Activated CD4-positive, alpha-beta memory T cell treated with anti-CD3 and anti-CD28 coated beads for 36 hours (primary cell): ENCODE measurements around the gene RB1. TPM values are rescaled to one million over a fixed set of nuclear protein-coding genes. Genes with fewer than 3 reads are reported as not detected.
A peak's percentile ranks its signal among the peaks of the same experiment; 100 is the strongest.

Experiments used
- CTCF ChIA-PET: fragments of 350-600 bp; sonication (Branson Sonifier 250); formaldehyde crosslinking; loops from one replicate; lab custom pipeline; 2021; ENCODE audit warnings: antibody characterized with exemption, inconsistent platforms; lab: Charles Lee
- POLR2A ChIA-PET: fragments of 350-600 bp; sonication (Branson Sonifier 250); formaldehyde crosslinking; loops from one replicate; lab custom pipeline; 2021; ENCODE audit warnings: antibody characterized with exemption; lab: Charles Lee
- DNase-seq: peaks from one replicate; pipeline ENCODE4 v3.0.0-alpha.2; 2020
- H3K27ac Mint-ChIP-seq: one replicate; pipeline ENCODE4 v1.8.0; 2021; ENCODE audit warnings: mixed read lengths
- H3K27me3 Mint-ChIP-seq: one replicate; pipeline ENCODE4 v1.8.0; 2021; ENCODE audit warnings: mixed read lengths
- H3K36me3 Mint-ChIP-seq: one replicate; pipeline ENCODE4 v1.8.0; 2021; ENCODE audit warnings: mixed read lengths
- H3K4me1 Mint-ChIP-seq: one replicate; pipeline ENCODE4 v1.8.0; 2021; ENCODE audit warnings: low read depth, mixed read lengths
- H3K4me3 Mint-ChIP-seq: one replicate; pipeline ENCODE4 v1.8.0; 2021; ENCODE audit warnings: mild to moderate bottlenecking, mixed read lengths
- H3K9me3 Mint-ChIP-seq: one replicate; pipeline ENCODE4 v1.8.0; 2021; ENCODE audit warnings: mixed read lengths
- intact Hi-C: fragments of 100-400 bp; cut with micrococcal nuclease; formaldehyde crosslinking; loops from one replicate; pipeline ENCODE4 v1.15.1; 2023
- total RNA-seq, 2 experiments: library from RNA; stranded (reverse); gene quantifications; one replicate each; pipeline ENCODE4 v1.2.3, GENCODE V29; 2021

Gene RB1
- total RNA-seq, 2 experiments from 2014 or later = 26.5 to 28.8 TPM

DNA sequence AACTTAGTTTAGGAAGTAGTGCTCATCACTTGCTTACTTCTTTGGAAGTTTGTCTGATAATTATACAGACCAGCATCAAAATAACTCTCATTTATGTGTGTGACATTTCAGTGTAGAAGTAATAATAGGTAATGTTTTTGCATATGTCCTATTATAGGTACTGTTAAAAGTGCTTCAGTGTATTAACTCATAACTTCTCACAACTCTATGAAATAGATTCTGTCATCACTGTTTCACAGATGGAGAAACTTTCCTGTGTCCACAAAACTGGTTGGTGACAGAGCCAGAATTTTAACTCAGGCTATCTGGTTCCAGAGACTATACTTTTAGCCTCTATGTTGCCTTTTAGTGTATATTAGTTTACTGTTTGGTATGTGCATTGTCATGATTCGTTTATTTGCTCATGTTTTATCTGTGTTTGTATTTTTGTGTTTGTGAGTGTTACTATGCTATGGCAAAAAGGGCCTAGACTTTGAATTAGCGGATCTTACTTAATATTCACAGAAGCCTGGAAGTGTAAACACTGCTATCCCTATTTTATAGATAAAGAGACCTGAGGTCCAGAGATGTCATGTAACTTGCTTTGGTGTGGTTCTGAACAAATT, 96.6 kb downstream of the RB1 start:
- Mint-ChIP-seq H3K4me1 (peaks cover 59% of the 10 kb centered on the region), H3K36me3 (peaks cover 14% of the 10 kb centered on the region), H3K9me3 (peaks cover 19% of the 10 kb centered on the region), H3K27me3 (no peaks in the 10 kb centered on the region), H3K4me3 (no peak overlapping the region), H3K27ac (peak overlapping the region; percentile 16)
- DNase-seq = no peak
- POLR2A ChIA-PET = no interaction called here
- intact Hi-C loops = loop anchor here (5.0 to 10.0 kb wide), 6 partner anchors 163 to 492 kb away; partner anchors contain the start of gene NUDT15
- CTCF ChIA-PET = interaction anchor here (1.6 kb wide), 1 partner anchor 180 kb away, joined by 6 read pairs; no protein-coding TSS in a partner anchor

GRCh38 chr13:48400850-48401291, 97.3 kb downstream of the RB1 start:
- ChIA-PET POLR2A (interaction anchor here (1.2 kb wide), 1 partner anchor 12 kb away, joined by 4 read pairs; the partner anchor contains the start of gene LPAR6), CTCF (interaction anchor here (1.1 to 1.6 kb wide), 2 partner anchors 179 to 395 kb away, joined by 3 to 6 read pairs; no protein-coding TSS in a partner anchor)
- Mint-ChIP-seq H3K4me1 (peaks cover 66% of the 10 kb centered on the region), H3K36me3 (peaks cover 8% of the 10 kb centered on the region), H3K27ac (peak overlapping the region; percentile 11), H3K4me3 (no peak overlapping the region), H3K9me3 (peaks cover 14% of the 10 kb centered on the region), H3K27me3 (no peaks in the 10 kb centered on the region)
- intact Hi-C loops = loop anchor here (5.0 to 10.0 kb wide), 6 partner anchors 164 to 491 kb away; partner anchors contain the start of gene NUDT15
- no peak for DNase-seq

- Mint-ChIP-seq H3K4me3 (no peak overlapping the region), H3K4me1 (peaks cover 72% of the 10 kb centered on the region), H3K36me3 (peaks cover 3% of the 10 kb centered on the region), H3K27ac (no peak overlapping the region), H3K27me3 (no peaks in the 10 kb centered on the region), H3K9me3 (peaks cover 8% of the 10 kb centered on the region)
- POLR2A ChIA-PET = interaction anchor here (1.2 kb wide), 1 partner anchor 11 kb away, joined by 4 read pairs; the partner anchor contains the start of gene LPAR6
- no peak for DNase-seq
- intact Hi-C loops = loop anchor here (5.0 to 10.0 kb wide), 6 partner anchors 164 to 491 kb away; partner anchors contain the start of gene NUDT15
- CTCF ChIA-PET = interaction anchor here (1.1 to 1.6 kb wide), 2 partner anchors 179 to 395 kb away, joined by 3 to 6 read pairs; no protein-coding TSS in a partner anchor
Measured at GRCh38 chr13:48401480-48401879, 97.9 kb downstream of the RB1 start.

DNA sequence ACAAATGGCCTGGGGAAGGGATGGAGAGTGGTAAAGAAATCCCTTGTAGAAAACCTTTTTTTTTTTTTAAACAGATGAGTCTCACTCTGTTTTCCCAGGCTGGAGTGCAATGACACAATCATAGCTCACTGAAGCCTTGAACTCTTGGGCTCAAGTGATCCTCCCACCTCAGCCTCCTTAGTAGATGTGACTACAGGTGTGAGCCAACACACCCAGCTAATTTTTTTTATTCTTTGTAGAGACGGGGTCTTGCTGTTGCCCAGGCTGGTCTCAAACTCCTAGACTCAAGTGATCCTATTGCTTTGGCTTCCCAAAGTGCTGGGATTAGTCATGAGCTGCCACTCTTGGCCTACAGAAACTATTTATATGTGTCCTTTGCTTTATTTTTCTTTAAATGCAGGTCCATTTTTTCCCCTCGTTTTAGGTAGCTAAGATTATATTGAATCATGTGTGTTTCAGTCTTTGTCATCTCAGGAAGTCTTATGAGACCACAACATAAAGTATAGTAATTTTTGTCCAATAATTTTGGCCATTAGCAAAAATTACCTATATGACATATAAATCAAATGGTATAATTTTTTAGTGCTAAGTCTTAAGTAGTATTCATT, 98.9 kb downstream of the RB1 start:
- Mint-ChIP-seq H3K27me3 (no peaks in the 10 kb centered on the region), H3K4me1 (peaks cover 74% of the 10 kb centered on the region), H3K9me3 (no peaks in the 10 kb centered on the region), H3K36me3 (no peaks in the 10 kb centered on the region), H3K27ac (peak overlapping the region; percentile 56), H3K4me3 (no peak overlapping the region)
- ChIA-PET POLR2A (interaction anchor here (1.1 to 1.5 kb wide), 2 partner anchors 10 to 130 kb away, joined by 3 to 5 read pairs; partner anchors contain the start of gene RCBTB2), CTCF (interaction anchor here (1.2 kb wide), 1 partner anchor 364 kb away, joined by 4 read pairs; no protein-coding TSS in a partner anchor)
- peak; percentile 20 for DNase-seq
- intact Hi-C loops = loop anchor here (1.0 to 10.0 kb wide), 10 partner anchors 98 to 490 kb away; partner anchors contain the start of gene NUDT15

DNA sequence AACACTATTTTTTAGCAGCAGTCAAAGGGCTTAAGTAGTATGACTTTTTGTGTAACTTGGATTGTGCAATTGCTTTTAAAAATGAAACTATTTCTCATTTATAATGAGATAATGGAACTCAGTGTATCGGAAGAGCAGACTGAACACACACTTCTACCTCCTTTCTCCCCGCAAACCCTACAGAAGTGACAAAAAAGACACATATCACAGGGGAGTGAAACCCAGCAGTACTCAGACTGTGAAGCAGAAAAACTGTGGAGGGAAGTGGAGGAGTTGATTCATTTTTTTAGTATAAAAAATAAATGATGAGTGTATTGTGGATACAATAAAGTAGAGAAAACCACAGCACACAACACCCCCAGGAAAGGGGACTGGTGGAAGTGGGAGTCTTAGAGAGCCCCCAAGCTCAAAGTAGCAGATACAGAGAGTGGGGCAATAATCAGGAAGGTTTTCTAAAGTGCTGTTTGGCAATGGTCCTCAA, 99.6 kb downstream of the RB1 start:
- intact Hi-C loops = loop anchor here (1.0 to 10.0 kb wide), 12 partner anchors 8 to 489 kb away; partner anchors contain the start of gene NUDT15
- Mint-ChIP-seq H3K27ac (peak overlapping the region; percentile 77), H3K36me3 (no peaks in the 10 kb centered on the region), H3K4me3 (peak overlapping the region; percentile 40), H3K9me3 (no peaks in the 10 kb centered on the region), H3K4me1 (peaks cover 75% of the 10 kb centered on the region), H3K27me3 (no peaks in the 10 kb centered on the region)
- DNase-seq = peak; percentile 60
- CTCF ChIA-PET = interaction anchor here (1.2 kb wide), 1 partner anchor 365 kb away, joined by 4 read pairs; no protein-coding TSS in a partner anchor
- POLR2A ChIA-PET = interaction anchor here (1.5 kb wide), 1 partner anchor 9 kb away, joined by 5 read pairs; no protein-coding TSS in a partner anchor

GRCh38 chr13:48403913-48404312, 100.4 kb downstream of the RB1 start:
- POLR2A ChIA-PET = interaction anchor here (1.5 kb wide), 1 partner anchor 8 kb away, joined by 5 read pairs; no protein-coding TSS in a partner anchor
- Mint-ChIP-seq H3K27ac (peak overlapping the region; percentile 45), H3K9me3 (no peaks in the 10 kb centered on the region), H3K27me3 (no peaks in the 10 kb centered on the region), H3K4me3 (no peak overlapping the region), H3K4me1 (peaks cover 76% of the 10 kb centered on the region), H3K36me3 (no peaks in the 10 kb centered on the region)
- CTCF ChIA-PET = no interaction called here
- intact Hi-C loops = loop anchor here (1.0 to 10.0 kb wide), 12 partner anchors 7 to 488 kb away; partner anchors contain the start of gene NUDT15
- DNase-seq = no peak

- no peaks in the 10 kb centered on the region for H3K9me3 Mint-ChIP-seq
- H3K27ac Mint-ChIP-seq = no peak overlapping the region
- ChIA-PET POLR2A (no interaction called here), CTCF (no interaction called here)
- H3K4me1 Mint-ChIP-seq = peaks cover 79% of the 10 kb centered on the region
- H3K4me3 Mint-ChIP-seq = no peak overlapping the region
- no peaks in the 10 kb centered on the region for H3K27me3 Mint-ChIP-seq
- intact Hi-C loops = loop anchor here (5.0 to 10.0 kb wide), 6 partner anchors 168 to 487 kb away; partner anchors contain the start of gene NUDT15
- no peak for DNase-seq
- peaks cover under 1% of the 10 kb centered on the region for H3K36me3 Mint-ChIP-seq
Measured at GRCh38 chr13:48404952-48405351, 101.4 kb downstream of the RB1 start.

- peaks cover 75% of the 10 kb centered on the region for H3K4me1 Mint-ChIP-seq
- peaks cover 5% of the 10 kb centered on the region for H3K36me3 Mint-ChIP-seq
- no peak for DNase-seq
- H3K27me3 Mint-ChIP-seq = no peaks in the 10 kb centered on the region
- intact Hi-C loops = loop anchor here (10.0 kb wide), 1 partner anchor 251 kb away; no protein-coding TSS in a partner anchor
- H3K4me3 Mint-ChIP-seq = no peak overlapping the region
- ChIA-PET CTCF (no interaction called here), POLR2A (no interaction called here)
- no peak overlapping the region for H3K27ac Mint-ChIP-seq
- H3K9me3 Mint-ChIP-seq = no peaks in the 10 kb centered on the region
Measured at GRCh38 chr13:48405875-48406274, 102.3 kb downstream of the RB1 start.

GRCh38 chr13:48410199-48410598, 106.6 kb downstream of the RB1 start:
- ChIA-PET CTCF (no interaction called here), POLR2A (no interaction called here)
- Mint-ChIP-seq H3K9me3 (no peaks in the 10 kb centered on the region), H3K27ac (peak overlapping the region; percentile 82), H3K4me1 (peaks cover 61% of the 10 kb centered on the region), H3K4me3 (peak overlapping the region; percentile 69), H3K36me3 (peaks cover 9% of the 10 kb centered on the region), H3K27me3 (no peaks in the 10 kb centered on the region)
- intact Hi-C loops = loop anchor here (2.0 to 5.0 kb wide), 2 partner anchors 21 to 37 kb away; no protein-coding TSS in a partner anchor
- DNase-seq = no peak

DNA sequence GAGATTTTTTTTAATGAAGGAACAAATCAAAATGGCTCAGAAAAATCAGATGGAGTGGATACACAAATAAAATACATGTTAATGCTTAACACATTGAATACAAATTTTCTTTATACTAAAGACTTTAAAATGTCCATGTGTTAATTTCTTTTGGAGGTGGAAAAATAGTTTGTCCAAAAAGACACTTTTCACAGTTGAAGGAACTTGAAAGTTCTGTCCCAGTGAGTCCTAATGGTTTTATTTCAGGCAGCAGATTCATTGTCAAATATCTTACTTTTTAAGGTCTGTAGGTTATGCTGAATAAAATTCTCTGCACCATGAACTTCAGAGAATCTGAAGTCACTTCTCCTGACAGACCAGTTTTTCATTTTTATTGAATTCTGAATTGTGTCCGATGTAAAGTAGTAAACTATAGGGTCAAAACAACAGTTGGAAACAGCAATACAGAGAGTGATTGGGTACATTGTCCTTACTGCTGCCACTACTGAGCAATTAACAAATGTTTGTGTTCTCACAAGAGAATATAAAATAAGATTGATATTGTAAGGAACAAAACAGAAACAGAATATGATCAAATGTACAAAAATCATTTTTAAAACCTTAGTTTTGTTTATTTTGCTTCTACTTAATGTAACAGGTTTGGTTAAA, 107.7 kb downstream of the RB1 start:
- Mint-ChIP-seq H3K4me3 (peak overlapping the region; percentile 94), H3K4me1 (peaks cover 50% of the 10 kb centered on the region), H3K27ac (peak overlapping the region; percentile 97), H3K36me3 (peaks cover 9% of the 10 kb centered on the region), H3K27me3 (no peaks in the 10 kb centered on the region), H3K9me3 (no peaks in the 10 kb centered on the region)
- CTCF ChIA-PET = no interaction called here
- POLR2A ChIA-PET = no interaction called here
- intact Hi-C loops = loop anchor here (1.0 to 5.0 kb wide), 3 partner anchors 8 to 36 kb away; no protein-coding TSS in a partner anchor
- DNase-seq = no peak
